Kidney epithelial cell (primary cell): ENCODE results near the gene NUDT4B. TPM values are rescaled to one million over a fixed set of nuclear protein-coding genes. Genes with fewer than 3 reads are reported as not detected.
"Not testable (repeated sequence)": the region's sequence is repeated elsewhere in the genome, so short reads cannot be mapped to it uniquely, and the experiment has no call there.

ENCODE experiments used
- DNase-seq: peaks from one replicate; pipeline ENCODE4 v3.0.0-alpha.2; 2010; ENCODE audit warnings: low read depth
- H3K27me3 ChIP-seq: 2 replicates; pipeline ENCODE4 v1.6.0; 2011; ENCODE audit warnings: low read length; ENCODE audit not compliant: control insufficient read depth, insufficient read depth
- H3K36me3 ChIP-seq: 2 replicates; pipeline ENCODE4 v1.5.1; 2011; ENCODE audit warnings: low read length; ENCODE audit not compliant: control insufficient read depth, insufficient read depth
- H3K4me3 ChIP-seq: 2 replicates; pipeline ENCODE4 v1.5.1; 2011; ENCODE audit warnings: low read depth, mild to moderate bottlenecking, control low read depth, low read length
- total RNA-seq: library from RNA; depleted of rRNA; stranded (reverse); fragments of >200 nt; gene quantifications from 2 replicates; pipeline ENCODE4 v1.2.3, GENCODE V29; 2015

The NUDT4B gene
- total RNA-seq, 1 donor from 2014 or later: 30.9 TPM

GRCh38 chr1:148727862-148728261 is 20.7 kb upstream of the NUDT4B start:
- not testable (repeated sequence) for H3K36me3 ChIP-seq, H3K27me3 ChIP-seq, DNase-seq, H3K4me3 ChIP-seq

GRCh38 chr1:148729128-148729527 is 19.4 kb upstream of the NUDT4B start:
- not testable (repeated sequence) for H3K27me3 ChIP-seq, H3K4me3 ChIP-seq, H3K36me3 ChIP-seq, DNase-seq

- not testable (repeated sequence) for H3K36me3 ChIP-seq, H3K27me3 ChIP-seq, H3K4me3 ChIP-seq, DNase-seq
Observed at GRCh38 chr1:148729541-148729940, 19.0 kb upstream of the NUDT4B start.

GRCh38 chr1:148732277-148732676 is 16.3 kb upstream of the NUDT4B start:
- not testable (repeated sequence) for H3K36me3 ChIP-seq, H3K4me3 ChIP-seq, DNase-seq, H3K27me3 ChIP-seq

- not testable (repeated sequence) for DNase-seq, H3K27me3 ChIP-seq, H3K36me3 ChIP-seq, H3K4me3 ChIP-seq
Observed at GRCh38 chr1:148733585-148734310, 14.8 kb upstream of the NUDT4B start.

- not testable (repeated sequence) for H3K27me3 ChIP-seq, H3K36me3 ChIP-seq, H3K4me3 ChIP-seq, DNase-seq
Observed at GRCh38 chr1:148734311-148734662, 14.3 kb upstream of the NUDT4B start.

- not testable (repeated sequence) for DNase-seq
Observed at GRCh38 chr1:148735538-148735937, 13.0 kb upstream of the NUDT4B start.

GRCh38 chr1:148738667-148739066 is 9.9 kb upstream of the NUDT4B start:
- not testable (repeated sequence) for DNase-seq, H3K4me3 ChIP-seq, H3K36me3 ChIP-seq, H3K27me3 ChIP-seq

More at GRCh38 chr1:148735538-148735937, 13.0 kb upstream of the NUDT4B start:
- not testable (repeated sequence) for H3K27me3 ChIP-seq, H3K36me3 ChIP-seq, H3K4me3 ChIP-seq

GRCh38 chr1:148743200-148743599 is 5.4 kb upstream of the NUDT4B start:
- H3K36me3 ChIP-seq, H3K4me3 ChIP-seq, DNase-seq, H3K27me3 ChIP-seq: not testable (repeated sequence)

- not testable (repeated sequence) for H3K36me3 ChIP-seq, H3K27me3 ChIP-seq, H3K4me3 ChIP-seq, DNase-seq
Observed at GRCh38 chr1:148743726-148744720, 4.6 kb upstream of the NUDT4B start.

GRCh38 chr1:148749335-148749681 is 734 bp downstream of the NUDT4B start:
- H3K36me3 ChIP-seq, DNase-seq, H3K27me3 ChIP-seq: not testable (repeated sequence)

GRCh38 chr1:148756231-148756630 is 7.7 kb downstream of the NUDT4B start:
- H3K36me3 ChIP-seq, H3K27me3 ChIP-seq, H3K4me3 ChIP-seq, DNase-seq: not testable (repeated sequence)

More at GRCh38 chr1:148749335-148749681, 734 bp downstream of the NUDT4B start:
- not testable (repeated sequence) for H3K4me3 ChIP-seq

- H3K36me3 ChIP-seq, DNase-seq, H3K4me3 ChIP-seq, H3K27me3 ChIP-seq: not testable (repeated sequence)
Observed at GRCh38 chr1:148757446-148757845, 8.9 kb downstream of the NUDT4B start.

- DNase-seq, H3K4me3 ChIP-seq, H3K27me3 ChIP-seq, H3K36me3 ChIP-seq: not testable (repeated sequence)
Observed at GRCh38 chr1:148758412-148758811, 9.8 kb downstream of the NUDT4B start.

- not testable (repeated sequence) for DNase-seq, H3K36me3 ChIP-seq, H3K4me3 ChIP-seq, H3K27me3 ChIP-seq
Observed at GRCh38 chr1:148758925-148759324, 10.4 kb downstream of the NUDT4B start.
